Vagina (tissue), 2 donors: ENCODE results near the gene HS6ST2. TPM values are rescaled to one million over a fixed set of nuclear protein-coding genes. Genes with fewer than 3 reads are reported as not detected.
A peak's percentile ranks its signal among the peaks of the same experiment; 100 is the strongest.

ENCODE experiments used
- DNase-seq, 2 donors: peaks; one replicate each; pipeline ENCODE4 v3.0.0-alpha.2; 2017; ENCODE audit errors: extremely low spot score in 2 of 2
- H3K27ac ChIP-seq: fragments of 200-600 bp; sonication (generic); one replicate; pipeline ENCODE4 v1.5.1; 2019
- H3K27me3 ChIP-seq: fragments of 200-600 bp; sonication (generic); one replicate; pipeline ENCODE4 v1.5.1; 2019
- H3K36me3 ChIP-seq, 2 donors: fragments of 200-600 bp; sonication (generic); one replicate each; pipeline ENCODE4 v1.5.1; 2017 to 2019
- H3K4me1 ChIP-seq: fragments of 200-600 bp; sonication (generic); one replicate; pipeline ENCODE4 v1.5.1; 2019
- H3K4me3 ChIP-seq, 2 donors: fragments of 200-600 bp; sonication (generic); 1 replicate in 1 of 2; 2 replicates in 1 of 2; pipeline ENCODE4 v1.5.1; 2016 to 2019
- H3K9me3 ChIP-seq: fragments of 200-600 bp; sonication (generic); one replicate; pipeline ENCODE4 v1.5.1; 2019
- CTCF ChIP-seq, 3 experiments: fragments of 450-650 bp in 2 of 3; fragments of 200-600 bp in 1 of 3; sonication (generic) in 1 of 3; IDR thresholded peaks; one replicate each; pipeline ENCODE4 v1.5.1; 2017 to 2019; ENCODE audit warnings: antibody characterized with exemption in 3 of 3, mild to moderate bottlenecking in 2 of 3, moderate library complexity in 2 of 3
- POLR2A ChIP-seq, 2 donors: fragments of 450-650 bp; IDR thresholded peaks; one replicate each; pipeline ENCODE4 v1.6.1; 2017; ENCODE audit warnings: antibody characterized with exemption in 2 of 2, mild to moderate bottlenecking in 2 of 2, moderate library complexity in 2 of 2
- POLR2AphosphoS5 ChIP-seq, 2 donors: sonication (generic); formaldehyde crosslinking; IDR thresholded peaks; one replicate each; pipeline ENCODE4 v1.9.0; 2017; ENCODE audit warnings: antibody characterized with exemption in 2 of 2, mild to moderate bottlenecking in 2 of 2, low read depth in 1 of 2; ENCODE audit not compliant: insufficient read depth in 1 of 2
- intact Hi-C: fragments of 100-400 bp; cut with DNase I; formaldehyde crosslinking; loops from one replicate; pipeline ENCODE4 v1.15.1; 2023
- total RNA-seq: library from RNA; depleted of rRNA; stranded (reverse); fragments of >200 nt; gene quantifications from one replicate; pipeline ENCODE4 v1.2.3, GENCODE V29; 2016

The HS6ST2 gene
- total RNA-seq, 1 donor from 2014 or later, result 0.74 TPM

- intact Hi-C loops, result no loop called here
- H3K36me3 ChIP-seq, result no peaks in the 10 kb centered on the region
- no peak overlapping the region for H3K4me3 ChIP-seq
- no peaks in the 10 kb centered on the region for H3K27me3 ChIP-seq
- no peaks in the 10 kb centered on the region for H3K9me3 ChIP-seq
- no peak for DNase-seq
- TF ChIP-seq POLR2A (IDR thresholded peaks at IDR 0.05), result no peak
- no peak for TF ChIP-seq CTCF (IDR thresholded peaks at IDR 0.05)
- no peak for TF ChIP-seq POLR2AphosphoS5 (IDR thresholded peaks at IDR 0.05; ENCODE audit: insufficient read depth in 1 of 2, low read depth in 1 of 2)
- no peaks in the 10 kb centered on the region for H3K4me1 ChIP-seq
- no peak overlapping the region for H3K27ac ChIP-seq
These were observed 309.5 kb downstream of the HS6ST2 start for GRCh38 chrX:132648895-132649294.

- TF ChIP-seq CTCF (IDR thresholded peaks at IDR 0.05), result no peak
- TF ChIP-seq POLR2A (IDR thresholded peaks at IDR 0.05), result no peak
- TF ChIP-seq POLR2AphosphoS5 (IDR thresholded peaks at IDR 0.05; ENCODE audit: insufficient read depth in 1 of 2, low read depth in 1 of 2), result no peak
These were observed 319.0 kb downstream of the HS6ST2 start for GRCh38 chrX:132639446-132639845.

DNA sequence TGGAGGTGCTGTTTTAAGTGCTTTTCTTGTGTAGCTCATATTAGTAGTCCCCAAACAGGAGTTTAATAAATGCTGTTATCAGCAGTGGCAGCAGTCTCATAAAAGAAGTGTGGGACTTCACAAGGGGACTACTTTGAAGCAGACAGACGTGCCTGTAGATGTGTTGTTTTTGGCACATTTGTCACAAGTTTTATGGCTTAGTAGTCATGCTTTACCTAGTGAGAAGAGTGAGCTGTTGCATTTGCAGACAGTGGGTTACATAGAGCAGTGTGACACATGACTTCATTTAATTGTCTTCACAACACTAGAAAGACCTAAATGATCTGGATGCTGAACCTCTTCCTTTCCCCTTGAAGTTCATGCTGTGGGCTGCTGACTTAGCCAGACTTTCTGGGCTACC is 320.1 kb downstream of the HS6ST2 start:
- H3K9me3 ChIP-seq, result no peaks in the 10 kb centered on the region
- DNase-seq, result peak in 1 of 2 donors; percentile 74
- no peaks in the 10 kb centered on the region for H3K27me3 ChIP-seq
- no peaks in the 10 kb centered on the region for H3K4me1 ChIP-seq
- intact Hi-C loops, result no loop called here
- H3K4me3 ChIP-seq, result no peak overlapping the region
- TF ChIP-seq POLR2AphosphoS5 (IDR thresholded peaks at IDR 0.05; ENCODE audit: insufficient read depth in 1 of 2, low read depth in 1 of 2), result no peak
- no peak for TF ChIP-seq CTCF (IDR thresholded peaks at IDR 0.05)
- TF ChIP-seq POLR2A (IDR thresholded peaks at IDR 0.05), result no peak
- H3K27ac ChIP-seq, result no peak overlapping the region
- H3K36me3 ChIP-seq, result no peaks in the 10 kb centered on the region

More at GRCh38 chrX:132639446-132639845, 319.0 kb downstream of the HS6ST2 start:
- intact Hi-C loops, result no loop called here
- Histone ChIP-seq H3K4me1 (no peaks in the 10 kb centered on the region), H3K27me3 (no peaks in the 10 kb centered on the region), H3K9me3 (no peaks in the 10 kb centered on the region), H3K27ac (no peak overlapping the region), H3K36me3 (no peaks in the 10 kb centered on the region), H3K4me3 (no peak overlapping the region)
- no peak for DNase-seq

GRCh38 chrX:132636080-132636479 is 322.3 kb downstream of the HS6ST2 start:
- Histone ChIP-seq H3K4me1 (no peaks in the 10 kb centered on the region), H3K4me3 (no peak overlapping the region), H3K9me3 (no peaks in the 10 kb centered on the region), H3K27ac (no peak overlapping the region), H3K36me3 (no peaks in the 10 kb centered on the region), H3K27me3 (no peaks in the 10 kb centered on the region)
- TF ChIP-seq POLR2A (IDR thresholded peaks at IDR 0.05) (no peak), POLR2AphosphoS5 (IDR thresholded peaks at IDR 0.05; ENCODE audit: insufficient read depth in 1 of 2, low read depth in 1 of 2) (no peak), CTCF (IDR thresholded peaks at IDR 0.05) (no peak)
- peak in 1 of 2 donors; percentile 18 for DNase-seq
- intact Hi-C loops, result no loop called here

DNA sequence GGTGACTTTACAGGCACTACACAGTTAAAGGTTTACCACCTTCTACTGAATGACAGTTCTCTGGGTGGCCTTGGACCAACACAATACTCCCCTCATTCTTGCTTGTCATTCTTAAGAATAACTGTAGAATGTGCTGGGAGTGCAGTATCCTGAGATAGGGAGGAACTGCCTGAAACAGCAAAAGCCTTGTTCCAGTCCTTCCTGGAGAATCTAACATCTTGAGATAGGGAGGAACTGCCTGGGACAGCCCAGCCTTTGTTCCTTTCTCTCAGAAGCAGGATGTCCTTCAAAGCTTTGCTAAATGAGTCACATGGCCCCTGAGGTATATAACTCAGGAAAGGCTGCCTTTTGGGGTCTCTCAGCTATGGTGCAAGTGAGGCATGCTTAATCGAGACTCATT is 323.9 kb downstream of the HS6ST2 start:
- H3K9me3 ChIP-seq, result no peaks in the 10 kb centered on the region
- peak in 1 of 2 donors; percentile 32 for DNase-seq
- no peak overlapping the region for H3K4me3 ChIP-seq
- TF ChIP-seq POLR2AphosphoS5 (IDR thresholded peaks at IDR 0.05; ENCODE audit: insufficient read depth in 1 of 2, low read depth in 1 of 2), result no peak
- no peak for TF ChIP-seq CTCF (IDR thresholded peaks at IDR 0.05)
- TF ChIP-seq POLR2A (IDR thresholded peaks at IDR 0.05), result no peak
- no peaks in the 10 kb centered on the region for H3K36me3 ChIP-seq
- H3K27me3 ChIP-seq, result no peaks in the 10 kb centered on the region
- intact Hi-C loops, result no loop called here
- no peak overlapping the region for H3K27ac ChIP-seq
- H3K4me1 ChIP-seq, result no peaks in the 10 kb centered on the region
